D721Med (cell line): ENCODE data around the gene ZEB1.

Source experiments
- DNase-seq: peaks from one replicate; pipeline ENCODE4 v3.0.0; 2011; ENCODE audit warnings: low spot score; ENCODE audit not compliant: insufficient read length
- FAIRE-seq: peaks from 2 replicates; lab custom pipeline; 2011; peaks lifted over from hg19 to GRCh38; lab: Jason Lieb, UNC
- CTCF ChIP-seq: IDR thresholded peaks from 2 replicates; pipeline ENCODE4 v1.5.1; 2012; ENCODE audit warnings: mild to moderate bottlenecking, control low read depth; ENCODE audit not compliant: insufficient read depth; ENCODE audit errors: missing control alignments

The ZEB1 gene

GRCh38 chr10:31484431-31485135 lies 165.6 kb downstream of the ZEB1 start:
- FAIRE-seq (no peak), DNase-seq (no peak)
- TF ChIP-seq CTCF: no peak

DNA sequence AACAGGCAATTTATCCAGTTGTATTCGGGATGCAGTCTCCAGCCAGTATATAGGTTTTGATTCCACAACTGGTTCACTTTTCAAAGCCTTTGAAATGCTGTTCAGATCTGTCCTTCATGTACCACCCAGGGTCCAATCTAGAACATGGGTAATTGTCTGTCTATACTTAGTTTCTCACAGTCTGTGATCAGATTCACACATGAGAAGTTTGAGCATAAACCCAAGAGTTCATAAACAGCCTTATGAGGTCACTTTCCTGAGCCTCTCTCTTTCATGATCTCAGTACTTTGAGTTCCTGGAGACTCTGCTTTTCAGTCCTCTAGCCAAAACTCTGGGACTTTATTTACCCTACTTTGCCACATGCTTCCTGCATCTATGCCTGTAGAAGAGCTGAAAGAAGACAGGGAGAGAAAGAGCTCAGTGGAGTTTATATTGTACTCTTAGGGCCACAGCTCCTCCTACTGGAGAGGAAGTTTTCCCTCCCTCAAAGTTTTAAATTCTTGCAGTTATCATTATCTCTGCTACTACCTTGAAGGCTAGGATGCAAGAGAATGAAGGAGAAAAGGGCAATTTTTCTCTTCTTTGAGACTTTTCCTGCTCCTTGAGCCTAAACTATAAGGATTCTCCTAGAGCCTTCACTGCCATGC lies 172.0 kb downstream of the ZEB1 start:
- FAIRE-seq: peak; percentile 51
- no peak for DNase-seq
- TF ChIP-seq CTCF: peak; percentile 24

DNA sequence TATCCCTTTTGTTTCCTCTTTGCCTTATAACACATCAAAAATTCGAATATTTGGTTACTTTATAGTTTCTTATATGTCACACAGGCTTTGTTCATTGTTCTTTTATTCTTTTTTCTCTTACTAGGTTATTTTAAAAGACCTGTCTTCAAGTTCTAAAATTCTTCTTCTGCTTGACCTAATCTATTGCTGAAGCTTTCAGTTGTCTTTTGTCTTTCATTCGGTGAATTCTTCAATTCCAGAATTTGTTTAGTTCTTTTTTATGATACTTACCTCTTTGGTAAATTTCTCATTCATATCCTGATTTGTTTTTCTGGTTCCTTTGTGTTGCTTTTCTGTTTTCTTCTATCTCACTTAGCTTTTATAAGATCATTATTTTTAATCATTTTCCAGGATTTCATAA lies 188.4 kb downstream of the ZEB1 start:
- FAIRE-seq (no peak), DNase-seq (no peak)
- TF ChIP-seq CTCF: no peak

- DNase-seq (no peak), FAIRE-seq (no peak)
- no peak for TF ChIP-seq CTCF
Measured at GRCh38 chr10:31508234-31508633, 189.2 kb downstream of the ZEB1 start.

DNA sequence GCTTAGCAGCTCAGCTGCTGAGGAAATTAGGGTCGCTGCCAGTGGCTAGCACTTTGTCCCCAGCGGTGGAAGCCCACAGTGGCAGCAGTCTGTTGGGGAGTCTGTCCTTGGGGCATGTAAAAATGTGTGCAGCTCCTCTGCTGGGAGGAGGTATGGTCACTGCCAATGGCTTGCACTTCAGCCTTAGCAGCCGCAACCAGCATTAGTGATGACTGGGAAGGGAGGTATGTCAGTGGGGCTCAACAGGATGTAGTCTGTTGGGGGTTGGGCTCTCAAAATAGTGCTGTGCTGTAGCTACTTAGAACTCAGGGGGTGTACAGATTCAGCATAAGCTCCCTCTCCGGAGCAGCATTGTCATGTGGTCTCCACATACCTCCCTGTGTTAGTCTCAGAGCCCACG lies 189.9 kb downstream of the ZEB1 start:
- FAIRE-seq (no peak), DNase-seq (no peak)

GRCh38 chr10:31509989-31510388 lies 191.0 kb downstream of the ZEB1 start:
- FAIRE-seq: no peak
- no peak for TF ChIP-seq CTCF

More for the DNA sequence above, 189.9 kb downstream of the ZEB1 start:
- TF ChIP-seq CTCF: no peak

GRCh38 chr10:31515116-31515515 lies 196.1 kb downstream of the ZEB1 start:
- FAIRE-seq (peak; percentile 60), DNase-seq (no peak)
- no peak for TF ChIP-seq CTCF

More at GRCh38 chr10:31509989-31510388, 191.0 kb downstream of the ZEB1 start:
- DNase-seq: no peak
